Stimulated activated naive CD8-positive, alpha-beta T cell treated with anti-CD3 and anti-CD28 coated beads, Interleukin-15, Interleukin-2, amounts not matched to agents 100 U/mL and 50 U/mL, for 24 hours (primary cell): ENCODE data around the gene CHD9NB.
A peak's percentile ranks its signal among the peaks of the same experiment; 100 is the strongest.

Experiments used
- ATAC-seq: fragments of 150-1000 bp; cut with Tn5 transposase; one replicate; pipeline ENCODE4 v1.10.0; 2021
- DNase-seq: peaks from one replicate; pipeline ENCODE4 v3.0.0; 2021

Gene CHD9NB

GRCh38 chr16:53029971-53030370 lies 22.7 kb downstream of the CHD9NB start:
- DNase-seq (no peak), ATAC-seq (no peak)

- ATAC-seq = no peak
These were observed 28.7 kb downstream of the CHD9NB start for GRCh38 chr16:53024045-53024444.

GRCh38 chr16:53022374-53022773 lies 30.3 kb downstream of the CHD9NB start:
- DNase-seq = peak; percentile 6
- no peak for ATAC-seq

More at GRCh38 chr16:53024045-53024444, 28.7 kb downstream of the CHD9NB start:
- no peak for DNase-seq

GRCh38 chr16:53018834-53019416 lies 33.8 kb downstream of the CHD9NB start:
- ATAC-seq (no peak), DNase-seq (no peak)

- no peak for DNase-seq
These were observed 38.4 kb downstream of the CHD9NB start for GRCh38 chr16:53014287-53014686.

GRCh38 chr16:53007095-53007494 lies 45.6 kb downstream of the CHD9NB start:
- DNase-seq = no peak
- no peak for ATAC-seq

More at GRCh38 chr16:53014287-53014686, 38.4 kb downstream of the CHD9NB start:
- no peak for ATAC-seq

GRCh38 chr16:52997922-52998321 lies 54.8 kb downstream of the CHD9NB start:
- DNase-seq (no peak), ATAC-seq (no peak)

GRCh38 chr16:52994942-52995341 lies 57.8 kb downstream of the CHD9NB start:
- DNase-seq = no peak
- no peak for ATAC-seq

GRCh38 chr16:52993179-52993578 lies 59.5 kb downstream of the CHD9NB start:
- DNase-seq (no peak), ATAC-seq (peak; percentile 49)

- DNase-seq (no peak), ATAC-seq (no peak)
These were observed 61.1 kb downstream of the CHD9NB start for GRCh38 chr16:52991572-52991971.
